Keratinocyte (primary cell): ENCODE results near the gene TBC1D5. TPM values are rescaled to one million over a fixed set of nuclear protein-coding genes. Genes with fewer than 3 reads are reported as not detected.

Experiments used
- DNase-seq: peaks from one replicate; pipeline ENCODE4 v3.0.0-alpha.2; 2011; ENCODE audit warnings: low read depth, missing footprints, low spot score
- FAIRE-seq: peaks from 2 replicates; lab custom pipeline; 2011; peaks lifted over from hg19 to GRCh38; lab: Jason Lieb, UNC
- H2AFZ ChIP-seq: 2 replicates; pipeline ENCODE4 v1.6.0; 2012; ENCODE audit warnings: low read length, control low read depth, inconsistent platforms; ENCODE audit not compliant: control insufficient read depth
- H3K27ac ChIP-seq: 2 replicates; pipeline ENCODE4 v1.5.1; 2011; ENCODE audit warnings: low read length; ENCODE audit not compliant: control insufficient read depth, insufficient read depth
- H3K27me3 ChIP-seq: 3 replicates; pipeline ENCODE4 v1.6.0; 2011; ENCODE audit warnings: low read length; ENCODE audit not compliant: control insufficient read depth, insufficient read depth; ENCODE audit errors: extremely low read depth
- H3K36me3 ChIP-seq, 2 experiments: 2 replicates in 1 of 2; 3 replicates in 1 of 2; pipeline ENCODE4 v1.5.1; 2011; ENCODE audit warnings: low read length in 2 of 2, mild to moderate bottlenecking in 1 of 2; ENCODE audit not compliant: control insufficient read depth in 2 of 2, insufficient read depth in 2 of 2; ENCODE audit errors: extremely low read depth in 1 of 2
- H3K4me1 ChIP-seq: 3 replicates; pipeline ENCODE4 v1.5.1; 2011; ENCODE audit warnings: low read length; ENCODE audit not compliant: control insufficient read depth, insufficient read depth; ENCODE audit errors: extremely low read depth
- H3K4me2 ChIP-seq: 3 replicates; pipeline ENCODE4 v1.6.0; 2011; ENCODE audit warnings: low read depth, low read length; ENCODE audit not compliant: control insufficient read depth, insufficient read depth; ENCODE audit errors: extremely low read depth
- H3K4me3 ChIP-seq, 3 experiments: fragments of 200-600 bp in 1 of 3; sonication (generic) in 1 of 3; 2 replicates in 2 of 3; 3 replicates in 1 of 3; pipeline ENCODE4 v1.5.1; 2011 to 2016; ENCODE audit warnings: low read length in 3 of 3, mild to moderate bottlenecking in 3 of 3, control low read depth in 2 of 3, inconsistent platforms in 1 of 3, low read depth in 1 of 3, mixed read lengths in 1 of 3, mixed run types in 1 of 3, moderate library complexity in 1 of 3; ENCODE audit not compliant: control insufficient read depth in 2 of 3, insufficient read depth in 2 of 3; ENCODE audit errors: extremely low read depth in 1 of 3
- H3K79me2 ChIP-seq: 2 replicates; pipeline ENCODE4 v1.6.0; 2012; ENCODE audit warnings: low read length; ENCODE audit not compliant: control insufficient read depth, insufficient read depth
- H3K9ac ChIP-seq: 3 replicates; pipeline ENCODE4 v1.6.0; 2011; ENCODE audit warnings: low read length; ENCODE audit not compliant: control insufficient read depth, insufficient read depth; ENCODE audit errors: extremely low read depth
- H3K9me1 ChIP-seq: 3 replicates; pipeline ENCODE4 v1.6.0; 2011; ENCODE audit warnings: low read length; ENCODE audit not compliant: control insufficient read depth, insufficient read depth; ENCODE audit errors: extremely low read depth
- H3K9me3 ChIP-seq: 2 replicates; pipeline ENCODE4 v1.5.1; 2012; ENCODE audit warnings: low read depth, low read length; ENCODE audit not compliant: control insufficient read depth
- H4K20me1 ChIP-seq: 3 replicates; pipeline ENCODE4 v1.6.0; 2011; ENCODE audit warnings: low read length; ENCODE audit not compliant: control insufficient read depth, insufficient read depth; ENCODE audit errors: extremely low read depth
- EZH2 ChIP-seq: IDR thresholded peaks from one replicate; pipeline ENCODE4 v1.6.1; 2012; ENCODE audit warnings: inconsistent platforms, mild to moderate bottlenecking, low read length, moderate library complexity
- dilution Hi-C: fragments of 300-500 bp; cut with MboI; formaldehyde crosslinking; loops from one replicate; pipeline ENCODE4 v1.7.0; 2020; ENCODE audit warnings: low sequenced_read_pairs; ENCODE audit not compliant: extremely low pct_ligation_motif_present
- polyA plus RNA-seq, 5 experiments: library from polyadenylated mRNA; depleted of rRNA in 3 of 5; stranded (reverse) in 3 of 5; stranded (forward) in 1 of 5; unstranded in 1 of 5; fragments of >200 nt; gene quantifications; 1 replicate in 1 of 5; 2 replicates in 3 of 5; 3 replicates in 1 of 5; pipeline versions ENCODE4 v1.2.1 to v1.2.3, GENCODE V29; 2011 to 2012; ENCODE audit warnings: missing spikeins in 2 of 5, low read depth in 1 of 5, low replicate concordance in 1 of 5
- TF ChIP-seq, protein P1 (sequence below), 3 experiments: IDR thresholded peaks in 1 of 3; conservative IDR thresholded peaks in 1 of 3; optimal IDR thresholded peaks in 1 of 3; 2 replicates in 2 of 3; 3 replicates in 1 of 3; pipeline versions ENCODE3 to v1.5.1; 2011; ENCODE audit warnings: low read length in 3 of 3, mild to moderate bottlenecking in 3 of 3, moderate library complexity in 2 of 3, control low read depth in 1 of 3, inconsistent platforms in 1 of 3; ENCODE audit not compliant: insufficient read depth in 2 of 3; ENCODE audit errors: extremely low read depth in 1 of 3

Gene TBC1D5
- polyA plus RNA-seq, 1 donor (not counting 4 experiments of a cell fraction or from before 2014, with no cell fraction given) = 25.8 TPM

DNA sequence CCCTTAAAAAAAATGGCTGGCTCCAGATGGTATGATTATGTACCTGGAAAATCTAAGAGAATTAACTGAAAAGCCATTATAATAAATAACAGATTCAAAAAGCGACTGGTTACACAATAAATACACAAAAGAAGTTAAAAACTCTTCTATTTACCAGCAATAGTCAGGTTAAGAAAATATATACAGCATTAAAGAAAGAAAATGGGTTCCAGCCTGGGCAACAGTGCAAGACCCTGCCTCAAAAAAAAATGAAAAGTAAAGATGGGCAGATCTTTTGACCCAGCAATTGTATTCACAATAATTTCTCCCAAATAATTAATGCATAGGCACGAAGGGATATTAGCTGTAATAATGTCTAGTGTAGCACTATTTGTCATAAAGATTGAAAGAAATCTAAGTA is 8.7 kb downstream of the TBC1D5 start:
- no peak for TF ChIP-seq EZH2
- TF ChIP-seq, protein P1, sequence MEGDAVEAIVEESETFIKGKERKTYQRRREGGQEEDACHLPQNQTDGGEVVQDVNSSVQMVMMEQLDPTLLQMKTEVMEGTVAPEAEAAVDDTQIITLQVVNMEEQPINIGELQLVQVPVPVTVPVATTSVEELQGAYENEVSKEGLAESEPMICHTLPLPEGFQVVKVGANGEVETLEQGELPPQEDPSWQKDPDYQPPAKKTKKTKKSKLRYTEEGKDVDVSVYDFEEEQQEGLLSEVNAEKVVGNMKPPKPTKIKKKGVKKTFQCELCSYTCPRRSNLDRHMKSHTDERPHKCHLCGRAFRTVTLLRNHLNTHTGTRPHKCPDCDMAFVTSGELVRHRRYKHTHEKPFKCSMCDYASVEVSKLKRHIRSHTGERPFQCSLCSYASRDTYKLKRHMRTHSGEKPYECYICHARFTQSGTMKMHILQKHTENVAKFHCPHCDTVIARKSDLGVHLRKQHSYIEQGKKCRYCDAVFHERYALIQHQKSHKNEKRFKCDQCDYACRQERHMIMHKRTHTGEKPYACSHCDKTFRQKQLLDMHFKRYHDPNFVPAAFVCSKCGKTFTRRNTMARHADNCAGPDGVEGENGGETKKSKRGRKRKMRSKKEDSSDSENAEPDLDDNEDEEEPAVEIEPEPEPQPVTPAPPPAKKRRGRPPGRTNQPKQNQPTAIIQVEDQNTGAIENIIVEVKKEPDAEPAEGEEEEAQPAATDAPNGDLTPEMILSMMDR (optimal IDR thresholded peaks at IDR 0.05 in 1 of 3, IDR thresholded peaks at IDR 0.05 in 1 of 3, conservative IDR thresholded peaks at IDR 0.05 in 1 of 3; ENCODE audit: extremely low read depth in 1 of 3, insufficient read depth in 2 of 3, low read length in 3 of 3) = no peak
- no peak overlapping the region for H2AFZ ChIP-seq
- no peaks in the 10 kb centered on the region for H3K9me3 ChIP-seq
- H3K9ac ChIP-seq = no peak overlapping the region
- H3K79me2 ChIP-seq = peaks cover 30% of the 10 kb centered on the region
- H3K4me3 ChIP-seq = no peak overlapping the region
- no peak overlapping the region for H3K4me2 ChIP-seq
- no peaks in the 10 kb centered on the region for H3K27me3 ChIP-seq
- DNase-seq (no peak), FAIRE-seq (no peak)
- H4K20me1 ChIP-seq = no peaks in the 10 kb centered on the region
- H3K27ac ChIP-seq = no peak overlapping the region
- no peaks in the 10 kb centered on the region for H3K4me1 ChIP-seq
- dilution Hi-C loops = no loop called here
- H3K9me1 ChIP-seq = no peaks in the 10 kb centered on the region
- H3K36me3 ChIP-seq = no peaks in the 10 kb centered on the region

DNA sequence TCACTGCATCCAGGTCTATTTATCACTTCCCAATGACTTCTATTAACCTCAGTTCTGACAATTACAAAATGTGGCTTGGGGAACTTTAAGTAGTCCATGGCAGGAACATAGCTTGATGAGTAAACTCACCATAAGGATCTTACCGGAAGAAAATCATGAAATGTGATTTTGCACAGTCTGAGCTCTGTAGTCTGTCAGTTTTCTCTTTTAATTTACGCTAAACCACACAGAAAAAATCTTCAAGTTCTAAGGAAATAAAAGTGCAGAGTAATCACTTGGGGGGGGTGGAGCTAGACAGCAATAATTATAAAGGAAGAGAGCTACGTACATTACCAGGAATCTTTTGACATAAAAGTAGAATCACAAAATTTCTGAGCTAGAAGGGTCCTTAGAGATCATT is 9.2 kb downstream of the TBC1D5 start:
- Histone ChIP-seq H3K27ac (no peak overlapping the region), H3K9ac (no peak overlapping the region), H3K36me3 (no peaks in the 10 kb centered on the region), H3K4me3 (no peak overlapping the region), H4K20me1 (no peaks in the 10 kb centered on the region), H3K4me1 (no peaks in the 10 kb centered on the region), H3K4me2 (no peak overlapping the region), H3K9me3 (no peaks in the 10 kb centered on the region), H2AFZ (no peak overlapping the region), H3K79me2 (peaks cover 27% of the 10 kb centered on the region), H3K9me1 (no peaks in the 10 kb centered on the region), H3K27me3 (no peaks in the 10 kb centered on the region)
- dilution Hi-C loops = no loop called here
- no peak for DNase-seq
- no peak for FAIRE-seq
- no peak for TF ChIP-seq EZH2
- TF ChIP-seq, protein P1 (optimal IDR thresholded peaks at IDR 0.05 in 1 of 3, IDR thresholded peaks at IDR 0.05 in 1 of 3, conservative IDR thresholded peaks at IDR 0.05 in 1 of 3; ENCODE audit: extremely low read depth in 1 of 3, insufficient read depth in 2 of 3, low read length in 3 of 3) = no peak
